Upper lobe of right lung (tissue), 1 donor: Measurements from ENCODE around the gene HDAC10. TPM values are rescaled to one million over a fixed set of nuclear protein-coding genes. Genes with fewer than 3 reads are reported as not detected.
A peak's percentile ranks its signal among the peaks of the same experiment; 100 is the strongest.

Source experiments
- ATAC-seq: fragments of 200-7000 bp; cut with Tn5 transposase; one replicate; pipeline ENCODE4 v1.9.1; 2020; ENCODE audit warnings: mild to moderate bottlenecking, moderate library complexity
- DNase-seq: peaks from one replicate; pipeline ENCODE4 v3.0.0-alpha.2; 2020
- H3K27ac ChIP-seq: fragments of 200-600 bp; one replicate; pipeline ENCODE4 v1.8.0; 2022
- H3K27me3 ChIP-seq: fragments of 200-600 bp; one replicate; pipeline ENCODE4 v1.8.0; 2022; ENCODE audit warnings: mild to moderate bottlenecking
- H3K36me3 ChIP-seq: fragments of 200-600 bp; one replicate; pipeline ENCODE4 v1.8.0; 2022
- H3K4me1 ChIP-seq: fragments of 200-600 bp; one replicate; pipeline ENCODE4 v1.8.0; 2022
- H3K4me3 ChIP-seq: fragments of 200-600 bp; one replicate; pipeline ENCODE4 v1.8.0; 2022; ENCODE audit warnings: mild to moderate bottlenecking
- H3K9me3 ChIP-seq: fragments of 200-600 bp; one replicate; pipeline ENCODE4 v1.8.0; 2022
- CTCF ChIP-seq: fragments of 200-600 bp; IDR thresholded peaks from one replicate; pipeline ENCODE4 v1.8.0; 2022; ENCODE audit warnings: antibody characterized with exemption
- intact Hi-C: fragments of 100-400 bp; cut with DNase I; formaldehyde crosslinking; loops from one replicate; pipeline ENCODE4 v1.11.0; 2022
- total RNA-seq: library from RNA; stranded (reverse); fragmentation: NEBNext Ultra II Directional; extraction: Animal tissue kit (Norgen Biotek cat#: 25700); gene quantifications from one replicate; pipeline ENCODE4 v1.2.1, GENCODE V29; 2021
- donor health status: DM: no; HTN: yes; CAD: no; lungs with severe emphysema.

Gene HDAC10
- total RNA-seq, 1 donor from 2014 or later = 48.9 TPM

GRCh38 chr22:50215297-50216054 is 35.6 kb downstream of the HDAC10 start:
- ATAC-seq (no peak), DNase-seq (no peak)
- TF ChIP-seq CTCF = no peak

GRCh38 chr22:50213263-50213662 is 37.8 kb downstream of the HDAC10 start:
- no peak overlapping the region for H3K27ac ChIP-seq
- H3K36me3 ChIP-seq = peaks cover 89% of the 10 kb centered on the region
- no peaks in the 10 kb centered on the region for H3K27me3 ChIP-seq
- no peaks in the 10 kb centered on the region for H3K9me3 ChIP-seq
- H3K4me3 ChIP-seq = no peak overlapping the region
- no peak for DNase-seq
- no peak for ATAC-seq
- intact Hi-C loops = loop anchor here (10.0 kb wide), 1 partner anchor 68 kb away; no protein-coding TSS in a partner anchor
- H3K4me1 ChIP-seq = no peaks in the 10 kb centered on the region
- TF ChIP-seq CTCF = no peak

More at GRCh38 chr22:50215297-50216054, 35.6 kb downstream of the HDAC10 start:
- Histone ChIP-seq H3K27ac (no peak overlapping the region), H3K36me3 (peaks cover 86% of the 10 kb centered on the region), H3K4me3 (no peak overlapping the region), H3K27me3 (no peaks in the 10 kb centered on the region), H3K9me3 (no peaks in the 10 kb centered on the region), H3K4me1 (no peaks in the 10 kb centered on the region)
- intact Hi-C loops = loop anchor here (10.0 kb wide), 1 partner anchor 71 kb away; no protein-coding TSS in a partner anchor

- Histone ChIP-seq H3K4me1 (peaks cover 9% of the 10 kb centered on the region), H3K27ac (no peak overlapping the region), H3K36me3 (peaks cover 89% of the 10 kb centered on the region), H3K4me3 (no peak overlapping the region), H3K27me3 (no peaks in the 10 kb centered on the region), H3K9me3 (no peaks in the 10 kb centered on the region)
- intact Hi-C loops = loop anchor here (10.0 kb wide), 1 partner anchor 66 kb away; no protein-coding TSS in a partner anchor
- no peak for TF ChIP-seq CTCF
- no peak for DNase-seq
- ATAC-seq = no peak
Measured at GRCh38 chr22:50211147-50211546, 39.9 kb downstream of the HDAC10 start.

- H3K4me1 ChIP-seq = peaks cover 9% of the 10 kb centered on the region
- no peak for TF ChIP-seq CTCF
- intact Hi-C loops = loop anchor here (10.0 kb wide), 1 partner anchor 66 kb away; no protein-coding TSS in a partner anchor
- H3K27me3 ChIP-seq = no peaks in the 10 kb centered on the region
- no peak overlapping the region for H3K4me3 ChIP-seq
- H3K27ac ChIP-seq = no peak overlapping the region
- H3K9me3 ChIP-seq = no peaks in the 10 kb centered on the region
- ATAC-seq (no peak), DNase-seq (no peak)
- H3K36me3 ChIP-seq = peaks cover 86% of the 10 kb centered on the region
Measured at GRCh38 chr22:50210378-50211139, 40.5 kb downstream of the HDAC10 start.

GRCh38 chr22:50209893-50210292 is 41.2 kb downstream of the HDAC10 start:
- ATAC-seq (peak; percentile 68), DNase-seq (peak; percentile 81)
- peak; percentile 83 for TF ChIP-seq CTCF
- H3K4me1 ChIP-seq = peaks cover 9% of the 10 kb centered on the region
- no peak overlapping the region for H3K27ac ChIP-seq
- intact Hi-C loops = loop anchor here (10.0 kb wide), 1 partner anchor 65 kb away; no protein-coding TSS in a partner anchor
- H3K27me3 ChIP-seq = no peaks in the 10 kb centered on the region
- peaks cover 80% of the 10 kb centered on the region for H3K36me3 ChIP-seq
- no peaks in the 10 kb centered on the region for H3K9me3 ChIP-seq
- no peak overlapping the region for H3K4me3 ChIP-seq
